Activated T-helper 1 cell treated with anti-CD3 and anti-CD28 coated beads, Interleukin-12 subunit alpha, Interleukin-12 subunit beta, Interleukin-2, Interleukin-4 antibody, amounts not matched to agents 30 ng/mL and 10 ng/mL and 1 ng/mL, durations not matched to agents 14 hours and 24 hours and 36 hours (primary cell): ENCODE data around the gene GLS2. TPM values are rescaled to one million over a fixed set of nuclear protein-coding genes. Genes with fewer than 3 reads are reported as not detected.

Experiments
- DNase-seq: peaks from one replicate; pipeline ENCODE4 v3.0.0; 2021; ENCODE audit warnings: low spot score
- H3K27ac Mint-ChIP-seq: one replicate; pipeline ENCODE4 v1.8.0; 2021; ENCODE audit warnings: mild to moderate bottlenecking, mixed read lengths
- H3K27me3 Mint-ChIP-seq: one replicate; pipeline ENCODE4 v1.8.0; 2022; ENCODE audit warnings: mild to moderate bottlenecking, moderate library complexity, mixed read lengths; ENCODE audit not compliant: insufficient read depth
- H3K36me3 Mint-ChIP-seq: one replicate; pipeline ENCODE4 v1.8.0; 2021; ENCODE audit warnings: low read depth, mixed read lengths
- H3K4me1 Mint-ChIP-seq: one replicate; pipeline ENCODE4 v1.8.0; 2021; ENCODE audit warnings: low read depth, mixed read lengths
- H3K4me3 Mint-ChIP-seq: one replicate; pipeline ENCODE4 v1.8.0; 2021; ENCODE audit warnings: mild to moderate bottlenecking, moderate library complexity, mixed read lengths
- H3K9me3 Mint-ChIP-seq: one replicate; pipeline ENCODE4 v1.8.0; 2021; ENCODE audit warnings: mixed read lengths
- intact Hi-C: fragments of 100-400 bp; cut with micrococcal nuclease; formaldehyde crosslinking; loops from one replicate; pipeline ENCODE4 v1.15.1; 2024
- total RNA-seq: library from RNA; stranded (reverse); gene quantifications from 2 replicates; pipeline ENCODE4 v1.2.3, GENCODE V29; 2022

Gene GLS2
- 1.5 and 2.6 TPM in 2 replicates for total RNA-seq

GRCh38 chr12:56488041-56488955, at the start of gene GLS2:
GLS2 (minus strand) TSS chr12:56488161; CDS start chr12:56488118, 43 bp downstream.
- intact Hi-C loops, result loop anchor here (2.0 kb wide), 1 partner anchor 19 kb away; the partner anchor contains the start of gene SPRYD4
- Mint-ChIP-seq H3K36me3 (no peaks in the 10 kb centered on the region), H3K4me3 (peak within 1 kb of the TSS; percentile 85), H3K27me3 (peaks cover 48% of the 10 kb centered on the region), H3K4me1 (peaks cover 22% of the 10 kb centered on the region), H3K27ac (no peak within 1 kb of the TSS), H3K9me3 (no peaks in the 10 kb centered on the region)
- peak; percentile 60 for DNase-seq

GRCh38 chr12:56537546-56537945, 49.6 kb upstream of the GLS2 start:
- H3K27me3 Mint-ChIP-seq, result peaks cover 8% of the 10 kb centered on the region
- no peaks in the 10 kb centered on the region for H3K4me1 Mint-ChIP-seq
- H3K27ac Mint-ChIP-seq, result no peak overlapping the region
- intact Hi-C loops, result no loop called here
- no peaks in the 10 kb centered on the region for H3K36me3 Mint-ChIP-seq
- no peaks in the 10 kb centered on the region for H3K9me3 Mint-ChIP-seq
- H3K4me3 Mint-ChIP-seq, result no peak overlapping the region
- DNase-seq, result no peak

GRCh38 chr12:56530390-56531055, 42.6 kb upstream of the GLS2 start:
- intact Hi-C loops, result no loop called here
- DNase-seq, result no peak
- Mint-ChIP-seq H3K27ac (no peak overlapping the region), H3K27me3 (peaks cover 12% of the 10 kb centered on the region), H3K36me3 (no peaks in the 10 kb centered on the region), H3K9me3 (no peaks in the 10 kb centered on the region), H3K4me1 (no peaks in the 10 kb centered on the region), H3K4me3 (no peak overlapping the region)

- Mint-ChIP-seq H3K27ac (no peak overlapping the region), H3K9me3 (no peaks in the 10 kb centered on the region), H3K36me3 (no peaks in the 10 kb centered on the region), H3K4me1 (no peaks in the 10 kb centered on the region), H3K27me3 (peaks cover 8% of the 10 kb centered on the region), H3K4me3 (no peak overlapping the region)
- no peak for DNase-seq
- intact Hi-C loops, result no loop called here
Observed at GRCh38 chr12:56529656-56530055, 41.7 kb upstream of the GLS2 start.

GRCh38 chr12:56528846-56529245, 40.9 kb upstream of the GLS2 start:
- Mint-ChIP-seq H3K36me3 (no peaks in the 10 kb centered on the region), H3K27me3 (peaks cover 5% of the 10 kb centered on the region), H3K27ac (no peak overlapping the region), H3K4me3 (no peak overlapping the region), H3K4me1 (no peaks in the 10 kb centered on the region), H3K9me3 (no peaks in the 10 kb centered on the region)
- no peak for DNase-seq
- intact Hi-C loops, result no loop called here

GRCh38 chr12:56522411-56523193, 34.6 kb upstream of the GLS2 start:
- Mint-ChIP-seq H3K9me3 (no peaks in the 10 kb centered on the region), H3K4me1 (peaks cover 28% of the 10 kb centered on the region), H3K4me3 (peak overlapping the region; percentile 89), H3K27ac (peak overlapping the region; percentile 5), H3K36me3 (no peaks in the 10 kb centered on the region), H3K27me3 (no peaks in the 10 kb centered on the region)
- intact Hi-C loops, result no loop called here
- no peak for DNase-seq

- Mint-ChIP-seq H3K4me1 (peaks cover 28% of the 10 kb centered on the region), H3K4me3 (peak within 1 kb of the TSS; percentile 89), H3K27me3 (no peaks in the 10 kb centered on the region), H3K9me3 (no peaks in the 10 kb centered on the region), H3K36me3 (no peaks in the 10 kb centered on the region), H3K27ac (peak within 1 kb of the TSS; percentile 23)
- intact Hi-C loops, result loop anchor here (2.0 kb wide), 1 partner anchor 107 kb away; no protein-coding TSS in a partner anchor
- DNase-seq, result peak; percentile 19
Observed at GRCh38 chr12:56521590-56522371, 33.8 kb upstream of the GLS2 start, which contains the start of gene RBMS2. RBMS2 (plus strand) TSS chr12:56521820; CDS start chr12:56522024, 204 bp downstream.

- no peak for DNase-seq
- Mint-ChIP-seq H3K27me3 (no peaks in the 10 kb centered on the region), H3K36me3 (no peaks in the 10 kb centered on the region), H3K9me3 (no peaks in the 10 kb centered on the region), H3K4me1 (peaks cover 28% of the 10 kb centered on the region), H3K4me3 (peak overlapping the region; percentile 89), H3K27ac (peak overlapping the region; percentile 23)
- intact Hi-C loops, result loop anchor here (2.0 kb wide), 1 partner anchor 108 kb away; no protein-coding TSS in a partner anchor
Observed at GRCh38 chr12:56521209-56521589, 33.2 kb upstream of the GLS2 start.

GRCh38 chr12:56520506-56520905, 32.5 kb upstream of the GLS2 start:
- no peak for DNase-seq
- Mint-ChIP-seq H3K27ac (no peak overlapping the region), H3K4me1 (peaks cover 28% of the 10 kb centered on the region), H3K4me3 (peak overlapping the region; percentile 70), H3K27me3 (no peaks in the 10 kb centered on the region), H3K9me3 (no peaks in the 10 kb centered on the region), H3K36me3 (no peaks in the 10 kb centered on the region)
- intact Hi-C loops, result loop anchor here (2.0 kb wide), 1 partner anchor 108 kb away; no protein-coding TSS in a partner anchor

- H3K4me3 Mint-ChIP-seq, result no peak overlapping the region
- H3K4me1 Mint-ChIP-seq, result peaks cover 28% of the 10 kb centered on the region
- no peaks in the 10 kb centered on the region for H3K9me3 Mint-ChIP-seq
- no peaks in the 10 kb centered on the region for H3K27me3 Mint-ChIP-seq
- no peak for DNase-seq
- intact Hi-C loops, result loop anchor here (2.0 kb wide), 1 partner anchor 109 kb away; no protein-coding TSS in a partner anchor
- no peak overlapping the region for H3K27ac Mint-ChIP-seq
- no peaks in the 10 kb centered on the region for H3K36me3 Mint-ChIP-seq
Observed at GRCh38 chr12:56520048-56520447, 32.1 kb upstream of the GLS2 start.

GRCh38 chr12:56518570-56518969, 30.6 kb upstream of the GLS2 start:
- DNase-seq, result no peak
- Mint-ChIP-seq H3K27me3 (peaks cover under 1% of the 10 kb centered on the region), H3K36me3 (no peaks in the 10 kb centered on the region), H3K27ac (no peak overlapping the region), H3K4me3 (no peak overlapping the region), H3K4me1 (peaks cover 32% of the 10 kb centered on the region), H3K9me3 (no peaks in the 10 kb centered on the region)
- intact Hi-C loops, result no loop called here

GRCh38 chr12:56517854-56518253, 29.9 kb upstream of the GLS2 start:
- H3K36me3 Mint-ChIP-seq, result no peaks in the 10 kb centered on the region
- no peak for DNase-seq
- no peak overlapping the region for H3K4me3 Mint-ChIP-seq
- H3K9me3 Mint-ChIP-seq, result no peaks in the 10 kb centered on the region
- no peak overlapping the region for H3K27ac Mint-ChIP-seq
- intact Hi-C loops, result no loop called here
- H3K27me3 Mint-ChIP-seq, result peaks cover 2% of the 10 kb centered on the region
- H3K4me1 Mint-ChIP-seq, result peaks cover 30% of the 10 kb centered on the region
